Activated CD4-positive, CD25-positive, alpha-beta regulatory T cell treated with anti-CD3 and anti-CD28 coated beads, Interleukin-2, amount 50 U/mL, for 24 hours (primary cell): ENCODE measurements around the gene TMEM184A.

Experiments used
- ATAC-seq, 2 donors: fragments of 150-1000 bp; cut with Tn5 transposase; one replicate each; pipeline ENCODE4 v1.10.0; 2021; ENCODE audit warnings: mild to moderate bottlenecking in 1 of 2, moderate library complexity in 1 of 2

The TMEM184A gene

DNA sequence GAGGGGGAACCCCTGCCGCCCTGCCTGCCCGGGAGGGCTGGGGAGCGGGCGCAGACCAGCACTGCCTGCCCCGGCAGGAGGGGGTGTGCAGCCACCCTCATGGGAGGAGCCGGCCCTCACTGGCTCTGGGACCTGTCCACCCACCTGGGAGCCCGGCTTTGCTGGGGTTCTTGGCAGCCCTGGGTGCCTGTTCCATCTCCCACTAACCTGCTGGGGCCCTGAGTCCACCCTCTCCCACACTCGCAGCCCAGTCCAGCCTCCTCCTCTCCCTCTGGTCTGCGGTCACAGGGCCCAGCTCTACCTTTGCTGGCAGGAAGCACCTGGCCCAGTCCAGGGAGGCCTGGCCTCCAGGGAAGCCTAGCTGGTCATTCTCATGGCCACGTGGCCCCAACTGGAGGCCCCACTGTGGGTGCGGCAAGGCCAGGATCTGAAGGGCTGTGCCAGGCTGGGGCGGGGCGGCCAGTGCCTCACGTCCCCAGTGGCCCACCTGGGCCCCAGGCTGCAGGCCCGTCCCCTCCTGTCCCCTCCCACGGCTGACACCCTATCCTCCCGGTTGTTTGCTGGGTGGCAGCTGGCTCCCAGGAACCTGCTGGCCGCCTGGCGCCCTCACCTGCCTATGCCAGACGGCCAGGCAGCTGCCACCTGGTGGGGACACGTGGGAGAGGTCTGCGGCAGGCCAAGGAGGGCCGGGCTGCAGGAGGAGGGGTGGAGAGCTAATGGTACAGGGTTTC, at the start of gene TMEM184A:
Gene TMEM184A (minus strand): TSS at position 393 of the 731 bp plus-strand sequence. CDS start 721 bp downstream, outside the sequence.
- ATAC-seq: peak; percentile 57 to 70

DNA sequence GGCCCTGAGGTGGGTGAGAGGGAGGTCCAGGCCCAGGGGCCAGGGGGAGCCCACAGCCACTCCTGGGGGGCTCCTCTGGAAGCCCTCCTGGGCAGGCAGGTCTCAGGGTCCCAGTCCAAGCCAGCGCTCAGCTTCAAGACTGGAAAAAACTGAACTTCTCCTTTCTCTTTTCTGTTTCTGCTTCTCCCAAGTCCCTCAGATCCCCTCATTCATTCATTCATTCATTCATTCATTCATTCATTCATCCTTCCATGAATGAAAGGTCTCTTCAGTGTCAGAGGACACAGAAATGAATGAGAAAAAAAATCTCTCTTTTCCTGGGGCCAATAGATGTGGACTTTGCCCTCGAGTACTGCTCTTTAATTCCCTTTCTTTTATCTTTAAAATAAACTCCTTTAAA, 48.4 kb upstream of the TMEM184A start:
- ATAC-seq: no peak

DNA sequence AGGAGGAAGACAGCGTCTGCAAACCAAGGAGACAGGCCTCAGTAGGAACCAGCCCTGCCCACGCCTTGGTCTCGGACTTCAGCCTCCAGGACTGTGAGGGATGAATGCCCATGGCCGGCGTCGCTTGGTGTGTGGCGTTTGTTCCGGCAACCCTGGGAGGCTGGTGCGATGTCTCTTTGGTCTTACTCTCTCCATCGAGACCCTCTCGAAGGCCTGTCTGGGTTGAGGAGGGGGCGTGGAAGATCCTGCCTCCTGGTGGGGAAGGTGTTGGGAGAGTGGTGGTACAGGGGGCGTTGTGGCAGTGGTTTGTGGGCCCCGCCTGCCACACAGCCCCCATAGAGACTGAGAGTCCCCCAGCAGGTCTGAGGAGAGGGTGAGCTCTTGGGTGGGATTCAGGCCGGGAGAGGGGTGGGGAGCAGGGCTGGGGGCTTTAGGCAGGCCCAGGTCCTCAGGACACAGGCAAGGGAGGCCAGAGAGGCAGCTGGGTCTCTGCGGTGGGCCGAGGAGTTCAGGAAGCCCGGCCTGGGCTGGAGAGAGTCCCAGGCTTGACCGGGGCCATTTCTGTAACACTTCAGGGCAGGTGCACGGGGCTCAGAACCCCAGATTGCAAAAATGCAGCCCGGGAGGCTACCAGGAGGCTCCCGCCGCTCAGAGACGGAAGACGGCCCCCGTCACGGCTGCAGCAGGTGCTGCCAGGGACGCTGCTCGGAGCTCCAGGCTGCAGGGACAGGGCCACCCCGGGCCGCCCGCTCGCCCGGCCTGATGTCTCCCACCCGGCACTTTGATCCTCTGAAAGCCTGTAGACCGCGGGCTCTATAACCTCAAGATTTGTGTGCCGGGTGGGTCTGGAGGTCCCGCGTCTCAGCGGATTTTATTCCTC, 47.6 kb upstream of the TMEM184A start:
- no peak for ATAC-seq

DNA sequence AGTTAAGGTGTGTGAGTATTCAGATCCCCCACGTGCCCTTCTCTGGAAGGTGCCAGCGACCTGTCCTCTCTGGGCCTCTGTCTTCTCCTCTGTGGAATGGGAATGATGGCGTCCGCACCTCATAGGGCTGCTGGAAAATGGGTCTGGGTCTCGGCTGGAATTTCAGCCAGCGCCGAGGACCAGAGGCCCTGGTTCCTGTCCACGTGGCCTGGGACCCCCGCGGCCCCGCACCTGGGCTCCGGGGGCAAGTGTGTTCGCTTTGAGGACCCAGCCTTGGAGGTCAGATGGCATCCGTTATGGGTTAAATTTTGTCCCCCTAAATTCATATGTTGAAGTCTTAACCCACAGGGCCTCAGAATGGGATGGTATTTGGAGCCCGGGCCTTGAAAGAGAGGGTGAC, 46.4 kb upstream of the TMEM184A start:
- no peak for ATAC-seq

DNA sequence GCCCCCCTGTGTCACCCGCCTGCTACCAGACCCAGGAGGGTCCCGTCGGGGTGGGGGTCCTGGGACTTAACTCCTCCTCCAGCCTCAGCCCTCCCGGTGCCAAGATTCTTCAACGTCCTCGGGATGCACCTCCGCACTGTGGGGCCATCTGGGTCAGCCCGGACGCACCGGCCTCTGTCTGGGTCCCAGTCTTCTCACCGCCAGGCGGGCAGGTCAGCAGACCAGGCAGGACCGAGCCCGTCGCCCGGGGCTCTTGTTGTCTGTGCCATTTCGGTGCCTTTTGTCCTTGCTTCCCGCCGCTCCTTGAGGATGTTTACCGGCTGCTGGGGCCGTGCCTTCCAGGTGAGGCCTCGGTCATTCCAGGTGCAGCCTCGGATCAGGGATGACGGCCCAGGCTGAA, 46.0 kb upstream of the TMEM184A start:
- ATAC-seq: no peak

DNA sequence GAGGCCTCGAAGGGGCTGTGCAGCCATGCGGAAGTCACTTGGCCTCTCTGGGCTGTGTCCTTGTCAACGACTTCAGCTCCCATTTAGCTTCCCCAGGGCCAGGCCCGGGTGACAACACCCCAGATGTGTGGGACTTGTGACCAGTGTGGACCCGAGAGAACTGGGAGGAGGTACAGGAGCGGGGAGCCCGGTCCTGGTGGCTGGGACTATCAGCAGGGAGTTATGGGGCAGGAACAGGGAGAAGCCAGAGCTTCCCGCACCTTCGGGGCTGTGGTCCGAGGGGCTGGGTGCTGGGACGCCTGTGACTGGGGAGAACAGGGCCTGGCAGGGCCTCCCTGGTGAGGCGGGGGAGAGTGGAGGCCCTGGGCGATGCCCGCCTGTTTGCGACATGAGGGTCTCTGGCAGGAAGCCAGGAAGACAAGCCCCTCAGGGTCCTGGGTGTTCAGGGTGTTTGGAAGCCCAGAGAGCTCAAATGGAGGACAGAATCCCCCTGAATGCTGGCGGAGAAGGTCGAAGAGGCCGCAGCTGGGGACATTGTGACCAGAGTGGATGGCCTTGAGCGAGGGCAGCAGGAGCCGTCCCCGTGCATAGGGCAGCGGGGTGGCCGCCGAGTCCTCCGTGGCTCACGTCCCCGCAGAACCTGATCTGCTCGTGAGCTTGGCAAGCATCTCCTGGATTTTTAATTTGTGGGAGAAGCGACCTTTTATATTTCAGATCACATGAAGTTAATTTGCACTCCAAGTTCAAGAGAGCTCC, 43.8 kb upstream of the TMEM184A start:
- ATAC-seq: no peak

DNA sequence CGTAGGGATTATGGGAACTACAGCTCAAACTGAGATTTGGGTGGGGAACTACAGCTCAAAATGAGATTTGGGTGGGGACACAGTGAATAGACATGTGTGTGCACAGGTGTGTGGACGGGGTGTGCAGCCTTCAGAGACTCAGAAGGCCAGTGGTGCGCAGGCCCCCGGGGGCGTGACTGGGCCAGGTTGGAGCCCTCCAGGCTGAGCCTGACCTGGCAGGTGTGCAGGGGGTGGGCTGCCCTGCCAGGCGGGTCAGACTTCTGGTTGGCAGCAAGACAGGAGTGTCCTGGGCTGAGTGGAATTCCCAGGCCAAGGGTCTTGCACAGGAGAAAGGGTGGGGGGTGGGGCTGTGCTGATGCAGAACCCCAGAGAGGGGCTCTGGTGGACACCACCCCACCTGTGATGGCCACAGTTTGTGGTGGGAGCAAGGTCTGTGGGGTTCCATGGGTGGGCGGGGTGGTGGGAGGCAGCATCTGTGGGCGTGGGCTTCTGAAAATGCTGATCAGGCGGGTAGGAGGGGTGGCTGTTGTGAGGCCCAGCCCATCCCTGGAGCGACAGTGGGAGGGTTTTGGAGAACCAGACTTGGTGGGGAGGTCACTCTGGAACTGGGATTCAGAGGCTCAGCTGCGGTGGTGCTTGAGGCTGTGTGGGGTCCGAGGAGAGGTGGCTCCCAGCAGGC, 43.1 kb upstream of the TMEM184A start:
- ATAC-seq: no peak

DNA sequence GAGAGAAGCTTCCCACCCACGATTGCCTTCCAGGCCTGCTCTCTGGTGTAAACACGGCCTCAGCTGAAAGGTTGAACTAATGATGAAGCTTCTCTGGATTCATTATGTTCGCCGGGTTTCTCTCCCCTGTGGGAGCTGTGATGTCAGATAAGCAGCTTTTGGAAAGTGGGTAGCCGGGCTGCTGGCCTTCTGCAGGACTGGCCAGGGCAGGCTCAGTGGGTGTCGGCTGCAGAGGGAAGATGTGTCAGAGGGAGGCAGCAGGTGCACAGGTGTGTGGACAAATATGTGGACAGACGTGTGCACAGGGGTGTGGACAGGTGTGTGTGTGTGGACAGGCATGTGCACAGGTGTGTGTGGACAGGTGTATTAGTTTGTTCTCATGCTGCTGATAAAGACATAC, 42.3 kb upstream of the TMEM184A start:
- no peak for ATAC-seq

DNA sequence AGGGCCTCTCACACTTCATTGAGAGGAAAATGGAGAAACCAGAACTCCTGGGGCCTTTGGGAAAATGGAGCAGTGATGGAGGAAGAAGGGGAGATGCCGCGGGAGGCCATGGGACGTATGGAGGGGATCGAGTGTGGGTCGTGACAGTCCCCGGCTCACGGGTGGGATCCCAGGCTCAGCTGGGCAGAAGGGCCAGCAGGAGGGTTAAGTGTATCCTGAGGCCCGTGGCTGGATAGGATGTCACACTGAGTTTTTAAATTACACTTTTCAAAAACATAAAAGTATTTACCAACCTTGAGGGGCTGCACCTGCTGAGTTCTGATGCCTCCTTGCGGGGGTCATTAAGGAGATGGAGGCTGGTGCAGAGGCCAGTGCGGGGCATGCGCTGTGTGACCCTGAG, 41.8 kb upstream of the TMEM184A start:
- no peak for ATAC-seq

DNA sequence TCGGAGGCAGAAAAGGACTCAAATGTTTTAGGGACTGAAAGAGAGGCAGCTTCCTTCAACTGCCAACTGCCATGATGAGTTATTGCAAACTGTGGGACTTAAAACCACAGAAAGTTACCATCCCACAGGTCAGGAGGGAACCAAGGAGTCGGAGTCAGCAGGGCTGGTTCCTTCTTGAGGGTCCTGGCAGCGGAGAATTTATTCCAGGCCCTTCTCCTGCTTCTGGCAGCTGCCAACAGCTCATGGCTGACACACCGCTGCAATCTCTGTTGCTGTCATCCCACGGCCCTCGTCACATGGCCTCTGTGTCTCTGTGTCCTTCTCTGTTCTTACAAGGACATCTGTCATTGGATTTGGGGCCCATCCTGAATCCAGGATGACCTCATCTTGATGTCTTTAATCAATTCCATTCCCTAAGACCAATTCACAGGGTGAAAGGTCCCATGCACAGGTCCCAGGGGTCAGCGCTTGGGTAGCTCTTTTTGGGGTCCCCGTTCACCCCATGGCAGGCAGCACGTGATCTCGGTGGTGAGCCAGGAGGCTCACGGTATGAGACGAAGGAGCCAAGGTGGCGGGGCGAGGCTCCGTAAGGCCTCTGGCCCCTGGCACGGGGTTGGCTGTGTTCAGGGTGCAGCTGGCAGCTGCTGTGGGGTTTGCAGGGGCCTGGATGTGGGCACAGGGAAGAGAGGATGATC, 41.2 kb upstream of the TMEM184A start:
- no peak for ATAC-seq

DNA sequence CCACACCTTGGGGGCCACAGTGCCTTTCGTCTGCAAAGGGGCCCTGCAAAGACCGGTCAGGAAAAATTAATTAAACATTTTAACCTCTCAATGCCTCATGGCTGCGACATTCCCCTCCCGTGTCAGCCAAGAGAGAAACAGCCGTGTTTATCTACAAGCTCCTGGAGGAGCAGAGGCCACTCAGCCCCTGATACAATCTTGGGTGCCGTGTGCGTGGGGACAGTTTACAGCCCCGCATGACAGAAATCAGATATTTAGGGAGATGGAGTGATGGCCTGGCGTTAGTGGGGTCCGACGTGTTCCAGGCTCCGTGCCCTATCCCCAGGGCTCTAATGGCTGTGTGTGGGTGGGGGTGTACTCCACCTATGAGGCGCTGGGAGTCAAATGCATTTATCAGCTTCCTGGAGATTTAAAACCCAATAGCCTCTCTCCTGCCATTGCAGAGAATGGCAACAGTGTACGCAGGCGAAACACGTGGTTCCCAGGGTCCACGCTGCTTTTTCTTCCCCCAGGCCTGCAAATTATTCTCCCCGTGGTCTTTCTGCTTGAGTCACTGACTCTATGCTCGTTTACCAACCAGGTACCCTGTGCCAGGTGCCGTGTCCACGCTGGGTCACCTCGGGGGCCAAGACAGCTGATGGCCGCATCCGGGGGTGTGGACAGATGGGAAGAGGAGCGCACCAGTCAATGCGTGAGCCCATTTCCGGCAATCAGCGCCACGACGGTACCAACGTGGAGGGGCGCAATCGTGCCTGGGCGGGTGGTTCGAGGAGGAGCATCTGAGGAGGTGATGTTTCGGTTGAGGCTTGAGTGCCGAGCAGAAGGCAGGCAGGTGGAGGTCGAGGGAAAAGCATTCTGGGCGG, 40.4 kb upstream of the TMEM184A start:
- ATAC-seq: no peak

DNA sequence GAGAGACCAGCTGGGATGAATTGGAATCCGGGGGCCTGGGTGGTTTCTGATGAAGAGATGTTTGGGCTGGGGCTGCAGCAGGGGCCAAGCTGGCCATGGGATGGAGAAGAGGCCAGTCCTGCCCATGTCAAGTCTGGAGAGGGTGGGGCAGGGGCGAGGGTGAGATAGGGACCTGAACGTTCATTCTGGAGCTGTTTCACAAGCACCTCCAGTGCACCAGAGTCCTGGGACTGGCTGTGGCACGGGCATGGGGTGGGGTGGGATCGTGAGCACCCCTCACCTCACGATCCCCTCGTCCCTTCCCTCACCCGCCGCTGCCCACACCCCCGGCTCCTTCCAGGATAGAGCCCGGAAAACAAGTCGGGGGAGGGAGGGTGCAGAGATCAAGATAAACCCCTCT, 39.6 kb upstream of the TMEM184A start:
- no peak for ATAC-seq

DNA sequence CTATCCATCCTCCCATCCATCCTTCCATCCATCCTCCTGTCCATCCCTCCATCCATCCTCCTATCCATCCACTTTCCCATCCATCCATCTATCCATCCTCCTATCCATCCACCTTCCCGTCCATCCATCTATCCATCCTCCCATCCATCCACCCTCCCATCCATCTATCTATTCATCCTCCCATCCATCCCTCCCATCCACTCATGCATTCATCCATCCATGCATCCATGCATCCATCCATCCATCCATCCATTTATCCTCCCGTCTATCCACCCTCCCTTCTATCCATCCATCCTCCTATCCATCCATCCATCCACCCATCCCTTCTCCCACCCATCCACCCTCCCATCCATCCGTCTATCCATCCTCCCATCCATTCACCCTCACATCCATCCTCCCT, 39.0 kb upstream of the TMEM184A start:
- ATAC-seq: no peak

DNA sequence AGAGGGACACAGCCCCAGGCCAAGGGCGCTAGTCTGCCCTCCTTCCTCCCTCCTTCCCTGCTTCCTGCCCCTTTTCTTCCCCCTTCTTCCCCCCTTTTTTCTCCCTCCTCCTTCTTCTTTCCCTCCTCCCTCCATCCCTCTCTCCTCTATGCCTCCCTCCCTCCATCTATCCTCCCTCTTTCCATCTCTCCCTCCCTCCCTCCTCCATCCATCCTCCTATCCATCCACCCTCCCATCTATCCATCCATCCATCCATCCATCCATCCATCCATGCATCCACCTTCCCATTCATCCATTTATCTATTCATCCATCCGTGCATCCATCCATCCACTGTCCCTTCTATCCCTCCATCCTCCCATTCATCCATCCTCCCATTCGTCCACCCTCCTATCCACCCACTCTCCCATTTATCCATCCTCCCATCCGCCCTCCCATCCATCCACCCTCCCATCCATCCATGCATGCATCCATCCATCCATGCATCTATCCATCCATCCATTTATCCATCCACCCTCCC, 38.0 kb upstream of the TMEM184A start:
- no peak for ATAC-seq

DNA sequence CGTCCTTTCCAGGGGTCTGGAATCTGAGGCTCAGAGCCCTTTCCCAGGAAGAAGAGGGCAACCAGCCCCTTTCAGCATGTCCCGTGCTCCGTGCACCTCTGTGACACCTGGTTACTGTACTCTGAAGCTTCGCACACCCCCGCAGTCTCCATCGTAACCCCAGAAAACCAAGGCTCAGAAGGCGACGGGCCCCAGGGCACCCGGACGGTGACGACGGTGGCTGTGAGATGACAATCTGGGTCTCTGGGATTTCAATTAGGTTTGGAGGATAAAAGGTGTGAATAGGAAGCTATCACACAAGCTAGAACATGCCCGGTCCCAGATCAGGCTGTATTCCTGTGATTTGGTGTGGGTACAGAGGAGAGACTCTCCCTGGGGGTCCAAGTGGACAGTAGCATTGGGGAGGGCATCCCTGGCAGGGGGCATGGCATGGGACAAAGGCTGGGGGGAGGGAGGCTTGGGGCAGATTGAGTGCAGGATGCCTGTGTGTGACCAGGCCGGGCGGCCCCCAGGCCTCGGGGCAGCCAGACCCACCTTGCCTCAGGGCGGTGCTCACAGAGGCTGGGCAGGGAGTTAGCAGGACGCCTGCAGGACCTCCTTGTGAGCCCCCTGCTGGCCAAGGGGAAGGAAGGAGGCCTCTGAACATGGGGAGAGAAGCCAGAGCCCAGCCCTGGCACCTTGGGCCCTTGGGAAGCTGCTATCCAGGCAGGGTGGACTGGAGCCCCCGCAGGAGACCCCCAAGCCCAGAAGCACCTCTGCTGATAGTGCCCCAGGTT, 37.3 kb upstream of the TMEM184A start:
- no peak for ATAC-seq

DNA sequence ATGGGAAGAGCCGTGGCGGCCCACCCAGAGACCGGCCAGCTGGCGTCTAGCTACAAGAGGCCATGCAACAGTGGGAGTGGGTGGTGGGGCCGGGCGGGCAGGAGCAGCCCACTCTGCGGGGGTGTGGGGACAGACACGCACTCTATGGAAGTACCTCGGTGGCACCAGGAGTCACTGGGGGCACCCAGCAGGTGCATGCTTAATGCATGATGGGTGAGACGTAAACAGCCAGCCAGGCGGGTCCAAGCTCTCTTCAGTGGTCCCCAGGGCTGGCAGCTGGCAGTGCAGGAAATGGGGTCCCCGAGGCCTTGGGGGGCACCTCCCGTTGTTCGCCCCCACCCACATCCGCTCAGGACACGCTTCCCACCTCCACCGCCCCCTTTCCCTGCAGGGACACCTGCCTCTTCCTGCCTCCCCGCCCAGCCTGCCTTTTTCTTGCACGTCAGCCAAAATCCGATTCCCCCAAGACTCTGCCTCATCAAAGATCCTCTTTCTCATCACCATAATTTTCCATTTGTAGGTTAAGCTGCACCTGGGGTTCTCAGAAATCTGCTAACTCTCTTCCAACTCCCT, 36.4 kb upstream of the TMEM184A start:
- peak; percentile 13 to 33 for ATAC-seq

DNA sequence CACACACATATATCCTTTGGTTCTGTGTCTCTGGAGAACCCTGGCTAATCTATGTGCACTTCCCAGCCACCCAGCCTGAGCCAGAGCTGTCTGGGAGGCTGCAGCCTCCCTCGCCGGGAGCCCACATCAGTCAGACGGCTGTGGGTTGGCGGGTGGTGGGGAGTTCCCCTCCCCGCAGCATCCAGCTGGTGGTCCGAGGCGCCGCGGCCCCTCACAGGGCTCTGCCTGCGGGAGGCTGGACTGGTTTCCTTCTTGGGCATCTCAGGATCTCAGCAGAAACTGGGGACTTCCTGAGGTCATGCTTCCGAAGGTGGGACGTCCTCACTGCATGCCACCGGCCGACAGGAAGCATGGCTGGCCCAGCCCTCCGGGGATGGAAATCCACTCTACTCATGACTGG, 35.9 kb upstream of the TMEM184A start:
- no peak for ATAC-seq

DNA sequence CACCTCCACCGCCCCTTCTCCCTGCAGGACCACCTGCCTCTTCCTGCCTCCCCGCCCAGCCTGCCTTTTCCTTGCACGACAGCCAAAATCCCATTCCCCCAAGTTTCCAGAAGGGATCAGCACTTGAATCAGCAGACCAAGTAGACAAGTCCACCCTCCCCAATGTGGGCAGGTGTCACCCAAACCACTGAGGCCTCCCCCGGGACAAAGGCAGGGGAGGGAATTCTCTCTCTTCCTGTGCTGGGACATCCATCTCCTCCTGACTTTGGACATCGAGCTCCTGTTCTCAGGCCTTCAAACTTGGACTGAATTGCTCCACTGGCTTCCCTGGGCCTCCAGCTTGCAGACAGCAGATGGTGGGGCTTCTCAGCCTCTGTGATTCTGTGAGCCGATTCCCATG, 35.4 kb upstream of the TMEM184A start:
- no peak for ATAC-seq

DNA sequence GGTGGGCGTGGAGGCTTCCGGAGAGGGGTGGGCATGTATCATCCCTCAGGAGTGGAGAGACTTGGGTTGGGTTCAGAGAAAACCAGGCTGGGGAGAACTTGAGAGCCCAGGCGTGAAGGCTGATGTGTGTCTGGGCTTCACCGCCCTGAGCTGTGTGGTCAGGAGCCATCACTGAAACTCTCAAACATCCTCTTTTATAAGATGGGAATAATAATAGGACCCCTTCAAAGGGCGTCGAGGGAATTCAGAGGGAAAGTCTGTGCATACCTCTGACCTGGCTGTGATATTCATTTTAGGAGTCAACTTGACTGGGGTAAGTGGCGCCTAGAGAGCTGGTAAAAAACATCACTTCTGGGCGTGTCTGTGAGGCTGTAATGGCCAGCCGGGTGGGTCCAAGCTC, 34.9 kb upstream of the TMEM184A start:
- ATAC-seq: no peak

DNA sequence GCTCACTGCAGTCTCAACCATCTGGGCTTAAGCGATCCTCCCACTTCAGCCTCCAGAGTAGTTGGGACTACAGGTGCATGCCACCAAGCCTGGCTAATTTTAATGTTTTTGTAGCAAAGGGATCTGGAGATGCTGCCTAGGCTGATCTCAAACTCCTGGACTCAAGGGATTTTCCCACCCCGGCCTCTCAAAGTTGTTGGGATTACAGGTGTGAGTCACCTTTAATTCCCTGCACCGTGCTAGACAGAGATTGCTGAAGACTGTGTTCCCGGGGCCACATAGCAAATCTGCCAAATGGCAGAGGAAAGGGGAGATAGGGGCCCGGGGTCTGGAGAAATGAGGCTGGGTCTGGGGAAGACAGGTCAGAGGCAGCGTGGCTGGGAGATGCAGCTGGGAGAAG, 34.5 kb upstream of the TMEM184A start:
- no peak for ATAC-seq
